Mesenchymal stem cell (in vitro differentiated cells and primary cell): Measurements from ENCODE around the gene NFKBIB.
"Not testable (repeated sequence)": the region's sequence is repeated elsewhere in the genome, so short reads cannot be mapped to it uniquely, and the experiment has no call there.

Experiments
- DNase-seq: peaks from one replicate; pipeline ENCODE4 v3.0.0-alpha.2; 2013
- H2AFZ ChIP-seq: one replicate; pipeline ENCODE4 v1.6.1; 2013; ENCODE audit warnings: low read depth, mild to moderate bottlenecking, control low read depth, inconsistent platforms, low read length, moderate library complexity
- H2AK5ac ChIP-seq: 2 replicates; pipeline ENCODE4 v1.6.1; 2013; ENCODE audit warnings: low read length, moderate library complexity, mild to moderate bottlenecking, inconsistent platforms; ENCODE audit not compliant: severe bottlenecking
- H2BK120ac ChIP-seq: one replicate; pipeline ENCODE4 v1.6.1; 2013; ENCODE audit warnings: low read depth, mild to moderate bottlenecking, inconsistent platforms, low read length, moderate library complexity
- H2BK12ac ChIP-seq, 2 experiments: one replicate each; pipeline ENCODE4 v1.6.1; 2013; ENCODE audit warnings: inconsistent platforms in 2 of 2, low read length in 2 of 2, mild to moderate bottlenecking in 2 of 2, moderate library complexity in 2 of 2, control low read depth in 1 of 2
- H2BK15ac ChIP-seq: one replicate; pipeline ENCODE4 v1.6.1; 2013; ENCODE audit warnings: mild to moderate bottlenecking, low read depth, inconsistent platforms; ENCODE audit not compliant: poor library complexity, severe bottlenecking
- H2BK5ac ChIP-seq: 2 replicates; pipeline ENCODE4 v1.6.1; 2013; ENCODE audit warnings: low read depth, mild to moderate bottlenecking, low read length, control low read depth, inconsistent platforms; ENCODE audit not compliant: poor library complexity, severe bottlenecking
- H3K14ac ChIP-seq, 2 experiments: one replicate each; pipeline ENCODE4 v1.6.1; 2013; ENCODE audit warnings: inconsistent platforms in 2 of 2, low read length in 2 of 2, control low read depth in 1 of 2, mild to moderate bottlenecking in 1 of 2, moderate library complexity in 1 of 2
- H3K18ac ChIP-seq, 2 experiments: one replicate each; pipeline ENCODE4 v1.6.1; 2013; ENCODE audit warnings: inconsistent platforms in 2 of 2, low read length in 2 of 2, control low read depth in 1 of 2, low read depth in 1 of 2, mild to moderate bottlenecking in 1 of 2
- H3K23ac ChIP-seq, 2 experiments: one replicate each; pipeline ENCODE4 v1.6.1; 2013; ENCODE audit warnings: inconsistent platforms in 2 of 2, low read length in 2 of 2, mild to moderate bottlenecking in 2 of 2, moderate library complexity in 2 of 2, control low read depth in 1 of 2
- H3K27ac ChIP-seq: 2 replicates; pipeline ENCODE4 v1.5.1; 2013; ENCODE audit warnings: mild to moderate bottlenecking, moderate library complexity, low read length, control low read depth, inconsistent platforms; ENCODE audit not compliant: poor library complexity, severe bottlenecking
- H3K27me3 ChIP-seq, 2 experiments: 2 replicates each; pipeline versions ENCODE4 v1.6.1 to v1.7.0; 2013; ENCODE audit warnings: low read length in 2 of 2, mild to moderate bottlenecking in 2 of 2, moderate library complexity in 2 of 2, control low read depth in 1 of 2, inconsistent platforms in 1 of 2; ENCODE audit not compliant: control insufficient read depth in 1 of 2, insufficient read depth in 1 of 2
- H3K36me3 ChIP-seq, 2 experiments: 2 replicates each; pipeline versions ENCODE4 v1.6.1 to v1.7.0; 2013; ENCODE audit warnings: low read length in 2 of 2, control low read depth in 1 of 2, inconsistent platforms in 1 of 2, low read depth in 1 of 2, mild to moderate bottlenecking in 1 of 2; ENCODE audit not compliant: insufficient read depth in 2 of 2, control insufficient read depth in 1 of 2
- H3K4ac ChIP-seq, 2 experiments: one replicate each; pipeline ENCODE4 v1.6.1; 2013; ENCODE audit warnings: inconsistent platforms in 2 of 2, low read length in 2 of 2, mild to moderate bottlenecking in 2 of 2, moderate library complexity in 2 of 2, control low read depth in 1 of 2, low read depth in 1 of 2
- H3K4me1 ChIP-seq: 2 replicates; pipeline ENCODE4 v1.6.1; 2013; ENCODE audit warnings: low read depth, low read length, control low read depth; ENCODE audit not compliant: control insufficient read depth, insufficient read depth
- H3K4me2 ChIP-seq: 2 replicates; pipeline ENCODE4 v1.6.1; 2013; ENCODE audit warnings: low read length, mild to moderate bottlenecking, inconsistent platforms; ENCODE audit not compliant: poor library complexity, severe bottlenecking
- H3K4me3 ChIP-seq, 2 experiments: 2 replicates each; pipeline versions ENCODE4 v1.5.1 to v1.7.0; 2013; ENCODE audit warnings: low read length in 2 of 2, mild to moderate bottlenecking in 2 of 2, control low read depth in 1 of 2, low read depth in 1 of 2; ENCODE audit not compliant: insufficient read depth in 1 of 2
- H3K79me1 ChIP-seq: replicated peaks from 2 replicates; pipeline ENCODE4 v1.6.1; 2013; ENCODE audit warnings: mild to moderate bottlenecking, control low read depth, low read length, inconsistent platforms; ENCODE audit not compliant: poor library complexity, severe bottlenecking
- H3K9ac ChIP-seq: 2 replicates; pipeline ENCODE4 v1.7.0; 2013; ENCODE audit warnings: mild to moderate bottlenecking, low read length, moderate library complexity
- H3K9me3 ChIP-seq: 2 replicates; pipeline ENCODE4 v1.7.0; 2013; ENCODE audit warnings: mild to moderate bottlenecking, low read length; ENCODE audit not compliant: control insufficient read depth
- H4K8ac ChIP-seq: one replicate; pipeline ENCODE4 v1.6.1; 2013; ENCODE audit warnings: inconsistent platforms, mild to moderate bottlenecking, low read length, moderate library complexity
- H4K91ac ChIP-seq: one replicate; pipeline ENCODE4 v1.6.1; 2013; ENCODE audit warnings: mild to moderate bottlenecking, low read length, inconsistent platforms
- WGBS: methylation state at CpG from one replicate; pipeline ENCODE4 v1.1.7; 2013; ENCODE audit warnings: mixed read lengths; 5-methylcytosine and 5-hydroxymethylcytosine counted together

NFKBIB gene

DNA sequence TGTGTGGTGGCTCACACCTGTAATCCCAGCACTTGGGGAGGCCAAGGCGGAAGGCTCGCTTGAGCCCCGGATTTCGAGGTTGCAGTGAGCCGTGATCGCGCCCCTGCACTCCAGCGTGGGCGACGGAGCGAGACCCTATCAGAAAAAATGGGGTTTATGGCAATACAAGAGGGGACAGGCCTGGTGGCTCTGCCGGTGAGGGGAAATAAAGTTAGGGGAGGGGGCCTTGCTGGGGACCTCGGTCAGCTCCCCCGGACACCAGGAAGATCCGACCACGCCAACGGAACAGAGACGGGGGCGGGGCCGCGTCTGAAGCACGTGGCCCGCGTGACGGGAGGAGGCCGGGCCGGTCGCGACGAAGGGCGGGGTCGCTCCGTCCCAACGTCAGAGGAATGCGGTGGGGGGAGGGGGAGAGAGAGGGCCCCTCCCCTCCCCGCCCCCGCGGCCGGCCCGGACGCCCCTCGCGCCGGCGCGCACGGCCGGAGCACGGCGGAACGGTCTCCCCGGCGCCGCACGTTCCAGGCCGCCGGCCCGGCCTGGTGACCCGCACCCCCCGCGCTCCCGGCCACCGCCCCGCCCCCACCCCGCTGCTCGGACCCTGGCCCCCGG is 48.0 kb upstream of the NFKBIB start:
- peak overlapping the region; percentile 90 for H4K8ac ChIP-seq
- peaks cover 1% of the 10 kb centered on the region for H3K79me1 ChIP-seq
- peak overlapping the region; percentile 93 for H4K91ac ChIP-seq
- H3K4me1 ChIP-seq = peaks cover 27% of the 10 kb centered on the region
- H2AFZ ChIP-seq = no peak overlapping the region
- peak overlapping the region; percentile 75 for H3K4me2 ChIP-seq
- 27% methylated on average over 16 of the region's 67 CpGs for WGBS
- peaks cover 11 to 15% of the 10 kb centered on the region in 2 experiments for H3K36me3 ChIP-seq
- H2BK5ac ChIP-seq = peak overlapping the region; percentile 46
- peak overlapping the region; percentile 10 to 55 for H3K4ac ChIP-seq
- peak; percentile 92 for DNase-seq
- H3K18ac ChIP-seq = peak overlapping the region; percentile 68 to 97
- no peak overlapping the region for H3K23ac ChIP-seq
- peak overlapping the region; percentile 92 for H3K27ac ChIP-seq
- H3K9ac ChIP-seq = peak overlapping the region; percentile 91
- H2BK12ac ChIP-seq = peak overlapping the region; percentile 87 to 94
- H2BK120ac ChIP-seq = peak overlapping the region; percentile 95
- no peaks in the 10 kb centered on the region for H3K27me3 ChIP-seq
- peak overlapping the region; percentile 73 for H2AK5ac ChIP-seq
- no peaks in the 10 kb centered on the region for H3K9me3 ChIP-seq
- no peak overlapping the region for H3K14ac ChIP-seq
- H2BK15ac ChIP-seq = peak overlapping the region; percentile 93
- H3K4me3 ChIP-seq = peak overlapping the region; percentile 81 to 90

DNA sequence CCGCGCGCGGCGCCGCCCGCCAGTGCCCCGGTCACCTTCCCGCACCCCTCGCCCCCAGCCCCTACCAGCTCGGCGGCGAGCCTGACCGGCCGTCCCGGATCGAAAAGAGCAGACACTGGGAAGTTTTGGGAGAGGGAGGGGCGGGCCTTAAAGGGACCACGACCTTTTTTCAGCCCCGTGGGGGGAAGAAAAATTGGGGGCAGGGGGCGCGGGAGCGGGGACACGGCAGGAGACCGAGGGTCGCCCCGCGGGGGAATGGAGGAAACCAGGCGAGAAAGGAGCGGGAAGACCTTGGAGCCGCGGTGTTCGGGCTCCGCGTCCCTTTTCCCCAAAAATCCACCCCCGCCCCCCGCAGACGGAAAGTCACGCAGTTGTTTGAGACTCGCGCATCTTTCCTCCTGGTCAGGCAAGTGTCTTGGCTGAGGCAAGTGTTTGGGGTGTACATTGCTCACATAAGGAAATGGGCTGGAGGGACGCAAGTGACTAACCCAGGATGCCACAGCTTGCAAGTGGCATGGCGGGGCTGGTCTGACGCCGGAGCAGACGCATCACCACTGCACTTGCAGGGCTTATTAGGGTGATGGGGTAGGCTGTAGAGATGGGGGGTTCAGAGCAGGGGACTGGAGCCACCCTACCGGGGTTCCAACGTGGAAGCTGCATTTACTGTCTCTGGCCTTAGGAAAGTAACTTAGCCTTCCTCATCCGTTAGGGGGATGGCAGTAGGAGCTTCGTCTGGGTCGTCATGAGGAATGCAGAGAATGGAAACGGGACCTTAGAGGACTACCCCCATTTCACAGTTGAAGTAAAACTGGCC is 47.3 kb upstream of the NFKBIB start:
- Histone ChIP-seq H3K36me3 (peaks cover 4 to 8% of the 10 kb centered on the region in 2 experiments), H3K9ac (peak overlapping the region; percentile 91), H2AK5ac (peak overlapping the region; percentile 20), H3K4ac (peak overlapping the region; percentile 42 to 66), H2BK5ac (peak overlapping the region; percentile 46), H2AFZ (peak overlapping the region; percentile 95), H3K4me1 (peaks cover 22% of the 10 kb centered on the region), H2BK120ac (peak overlapping the region; percentile 95), H3K14ac (peak overlapping the region in 1 of 2 experiments; percentile 61), H3K4me3 (peak overlapping the region; percentile 81 to 90), H4K8ac (peak overlapping the region; percentile 93), H4K91ac (peak overlapping the region; percentile 65), H3K9me3 (no peaks in the 10 kb centered on the region), H3K23ac (peak overlapping the region in 1 of 2 experiments; percentile 16), H3K27ac (peak overlapping the region; percentile 97), H3K79me1 (peaks cover 1% of the 10 kb centered on the region), H3K4me2 (peak overlapping the region; percentile 60), H3K18ac (peak overlapping the region; percentile 47 to 97), H3K27me3 (no peaks in the 10 kb centered on the region), H2BK15ac (peak overlapping the region; percentile 96), H2BK12ac (peak overlapping the region; percentile 18 to 96)
- DNase-seq = peak; percentile 80
- WGBS = 2% methylated on average over 36 of the region's 52 CpGs

DNA sequence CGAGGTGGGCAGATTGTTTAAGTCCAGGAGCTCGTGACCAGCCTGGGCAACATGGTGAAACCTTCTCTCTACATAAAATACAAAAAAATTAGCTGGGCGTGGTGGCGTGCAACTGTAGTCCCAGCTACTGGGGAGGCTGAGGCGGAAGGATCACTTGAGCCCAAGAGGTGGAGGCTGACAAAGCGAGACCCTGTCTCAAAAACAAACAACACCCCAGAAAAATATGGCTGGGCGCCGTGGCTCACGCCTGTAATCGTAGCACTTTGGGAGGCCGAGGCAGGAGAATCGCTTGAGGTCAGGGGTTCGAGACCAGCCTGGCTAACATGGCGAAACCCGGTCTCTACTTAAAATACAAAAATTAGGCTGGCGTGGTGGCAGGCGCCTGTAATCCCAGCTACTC is 46.6 kb upstream of the NFKBIB start:
- Histone ChIP-seq H3K4ac (no peak overlapping the region), H3K4me2 (peak overlapping the region; percentile 60), H2BK5ac (no peak overlapping the region), H4K91ac (no peak overlapping the region), H3K79me1 (peaks cover 1% of the 10 kb centered on the region), H3K23ac (no peak overlapping the region), H3K36me3 (peaks cover 0 to 7% of the 10 kb centered on the region in 2 experiments), H4K8ac (peak overlapping the region; percentile 22), H3K14ac (no peak overlapping the region), H2BK15ac (peak overlapping the region; percentile 57), H3K27ac (peak overlapping the region; percentile 97), H3K9me3 (no peaks in the 10 kb centered on the region), H3K9ac (peak overlapping the region; percentile 91), H3K27me3 (no peaks in the 10 kb centered on the region), H3K4me3 (peak overlapping the region in 1 of 2 experiments; percentile 90), H2BK12ac (peak overlapping the region in 1 of 2 experiments; percentile 96), H3K18ac (no peak overlapping the region), H3K4me1 (peaks cover 18% of the 10 kb centered on the region), H2AK5ac (peak overlapping the region; percentile 20), H2BK120ac (no peak overlapping the region), H2AFZ (peak overlapping the region; percentile 95)
- 92% methylated on average over 15 of the region's 17 CpGs for WGBS
- DNase-seq = no peak

DNA sequence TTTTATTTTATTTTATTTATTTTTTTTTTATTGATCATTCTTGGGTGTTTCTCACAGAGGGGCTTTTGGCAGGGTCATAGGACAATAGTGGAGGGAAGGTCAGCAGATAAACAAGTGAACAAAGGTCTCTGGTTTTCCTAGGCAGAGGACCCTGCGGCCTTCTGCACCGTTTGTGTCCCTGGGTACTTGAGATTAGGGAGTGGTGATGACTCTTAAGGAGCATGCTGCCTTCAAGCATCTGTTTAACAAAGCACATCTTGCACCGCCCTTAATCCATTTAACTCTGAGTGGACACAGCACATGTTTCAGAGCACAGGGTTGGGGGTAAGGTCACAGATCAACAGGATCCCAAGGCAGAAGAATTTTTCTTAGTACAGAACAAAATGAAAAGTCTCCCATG is 44.8 kb upstream of the NFKBIB start:
- H2BK5ac ChIP-seq, H3K36me3 ChIP-seq, H2AFZ ChIP-seq, H4K8ac ChIP-seq, H3K4me3 ChIP-seq, H3K4ac ChIP-seq, H3K27ac ChIP-seq, H3K79me1 ChIP-seq, H3K9ac ChIP-seq, DNase-seq, H3K23ac ChIP-seq, H3K27me3 ChIP-seq, H3K4me2 ChIP-seq, H2BK12ac ChIP-seq, H3K9me3 ChIP-seq, H2AK5ac ChIP-seq, H2BK120ac ChIP-seq, H3K18ac ChIP-seq, H2BK15ac ChIP-seq, H3K14ac ChIP-seq, H4K91ac ChIP-seq: not testable (repeated sequence)
- H3K4me1 ChIP-seq = peaks cover 15% of the 10 kb centered on the region
- 27% methylated on average over 1 of the region's 3 CpGs for WGBS
